ENCODE results near the gene TTYH3. TPM values are rescaled to one million over a fixed set of nuclear protein-coding genes. Genes with fewer than 3 reads are reported as not detected.

TTYH3 gene
- total RNA-seq (2014; rRNA removed) (25.0 and 41.4 TPM in 2 replicates), Bru-seq, nascent RNA (percentile 62 among the genes with signal in this experiment), BruChase-seq, experiment 1, labeled RNA remaining after a 6-hour chase (percentile 76 among the genes with signal in this experiment), BruChase-seq, experiment 2, labeled RNA remaining after a 2-hour chase (percentile 77 among the genes with signal in this experiment)
- long read RNA-seq, full-length matches to known transcripts = 14 of 171 reads
- long read RNA-seq, partial matches to known transcripts = 145 of 171 reads
- long read RNA-seq, other reads (novel, unspliced or antisense) = 12 of 171 reads

GRCh38 chr7:2631946-2632732, at the start of gene TTYH3:
TSS of gene TTYH3 (plus strand) at chr7:2631986. CDS start at chr7:2632156, 170 bp downstream.
- Histone ChIP-seq H3K4me1 (ENCODE audit: insufficient read depth, low read length) (peaks cover 16% of the 10 kb centered on the region), H3K36me3 (ENCODE audit: low read depth, low read length) (no peaks in the 10 kb centered on the region), H2AFZ (ENCODE audit: low read length) (peak within 1 kb of the TSS; percentile 90), H3K9ac (ENCODE audit: low read length) (peak within 1 kb of the TSS; percentile 70), H3K4me3 (ENCODE audit: low read length) (peak within 1 kb of the TSS; percentile 93), H3K27me3 (ENCODE audit: low read length) (no peaks in the 10 kb centered on the region), H3K4me2 (ENCODE audit: low read length) (peak within 1 kb of the TSS; percentile 96), H3K27ac (ENCODE audit: low read length) (peak within 1 kb of the TSS; percentile 65), H3K79me2 (ENCODE audit: low read length) (peaks cover 49% of the 10 kb centered on the region), H3F3A (ENCODE audit: low read length, unreplicated experiment) (no peaks in the 10 kb centered on the region), H3K9me3 (ENCODE audit: low read length) (no peaks in the 10 kb centered on the region), H4K20me1 (ENCODE audit: low read length) (peaks cover 13% of the 10 kb centered on the region; the same call in 1 of the 2 replicates), H3K9me2 (replicated peaks; ENCODE audit: low read length) (no peaks in the 10 kb centered on the region)
- DNase-seq = no peak
- TF ChIP-seq EZH2phosphoT487 (IDR thresholded peaks at IDR 0.05; ENCODE audit: borderline replicate concordance, low read length) (no peak), EZH2 (IDR thresholded peaks at IDR 0.05; ENCODE audit: low read length, unreplicated experiment) (no peak)
- TF ChIP-seq, protein P1, sequence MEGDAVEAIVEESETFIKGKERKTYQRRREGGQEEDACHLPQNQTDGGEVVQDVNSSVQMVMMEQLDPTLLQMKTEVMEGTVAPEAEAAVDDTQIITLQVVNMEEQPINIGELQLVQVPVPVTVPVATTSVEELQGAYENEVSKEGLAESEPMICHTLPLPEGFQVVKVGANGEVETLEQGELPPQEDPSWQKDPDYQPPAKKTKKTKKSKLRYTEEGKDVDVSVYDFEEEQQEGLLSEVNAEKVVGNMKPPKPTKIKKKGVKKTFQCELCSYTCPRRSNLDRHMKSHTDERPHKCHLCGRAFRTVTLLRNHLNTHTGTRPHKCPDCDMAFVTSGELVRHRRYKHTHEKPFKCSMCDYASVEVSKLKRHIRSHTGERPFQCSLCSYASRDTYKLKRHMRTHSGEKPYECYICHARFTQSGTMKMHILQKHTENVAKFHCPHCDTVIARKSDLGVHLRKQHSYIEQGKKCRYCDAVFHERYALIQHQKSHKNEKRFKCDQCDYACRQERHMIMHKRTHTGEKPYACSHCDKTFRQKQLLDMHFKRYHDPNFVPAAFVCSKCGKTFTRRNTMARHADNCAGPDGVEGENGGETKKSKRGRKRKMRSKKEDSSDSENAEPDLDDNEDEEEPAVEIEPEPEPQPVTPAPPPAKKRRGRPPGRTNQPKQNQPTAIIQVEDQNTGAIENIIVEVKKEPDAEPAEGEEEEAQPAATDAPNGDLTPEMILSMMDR (conservative IDR thresholded peaks at IDR 0.05; ENCODE audit: low read depth, low read length) = no peak
- BruUV-seq (replicated peaks) = TSS peak; percentile 36
- POLR2A ChIA-PET (ENCODE audit: unreplicated experiment) = no interaction called here
- CTCF ChIA-PET = no interaction called here
- ATAC-seq = peak; percentile 49
- intact Hi-C loops (cut with micrococcal nuclease) = loop anchor here (5.0 kb wide), 2 partner anchors 60 to 75 kb away; partner anchors contain the start of genes BRAT1 and IQCE

DNA sequence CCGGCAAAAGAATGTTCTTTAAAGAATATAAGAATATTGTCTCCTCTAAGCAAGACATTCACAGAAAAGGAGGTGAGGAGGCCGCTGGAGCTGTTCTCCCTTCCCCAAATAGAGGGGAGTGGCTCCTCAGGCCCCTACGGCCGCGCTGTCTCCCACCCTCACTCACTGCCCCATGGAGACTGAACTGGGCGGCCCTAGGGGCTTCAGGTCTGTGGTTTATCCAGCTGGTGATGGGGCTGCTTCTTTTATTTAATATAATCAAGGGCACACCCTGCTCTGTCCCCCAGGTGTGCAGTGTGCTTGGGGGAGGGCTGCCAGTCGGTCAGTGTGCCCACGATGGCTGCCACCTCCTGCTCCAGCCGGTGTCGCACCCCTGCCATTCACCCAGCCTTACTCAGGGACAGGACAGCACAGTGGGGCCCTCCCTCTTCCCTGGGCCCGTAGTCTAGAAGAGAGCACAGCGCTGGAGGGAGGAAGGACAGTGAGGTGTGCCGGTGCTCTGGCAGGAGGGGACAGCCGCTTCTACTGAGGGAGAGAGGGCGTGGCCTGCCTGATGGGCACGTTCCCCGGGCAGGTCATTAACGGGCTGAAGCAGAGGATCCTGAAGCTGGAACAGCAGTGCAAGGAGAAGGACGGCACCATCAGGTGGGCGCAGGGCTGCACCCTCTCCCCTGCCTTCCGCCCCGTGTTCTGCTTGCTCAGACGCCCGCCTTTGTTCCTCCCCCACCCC, 49.6 kb upstream of the TTYH3 start:
- ChIA-PET CTCF (no interaction called here), POLR2A (ENCODE audit: unreplicated experiment) (no interaction called here)
- Histone ChIP-seq H3F3A (ENCODE audit: low read length, unreplicated experiment) (no peaks in the 10 kb centered on the region), H3K79me2 (ENCODE audit: low read length) (no peaks in the 10 kb centered on the region), H3K27me3 (ENCODE audit: low read length) (no peaks in the 10 kb centered on the region), H3K9me2 (replicated peaks; ENCODE audit: low read length) (no peaks in the 10 kb centered on the region), H3K4me3 (ENCODE audit: low read length) (no peak overlapping the region), H3K9me3 (ENCODE audit: low read length) (no peaks in the 10 kb centered on the region), H4K20me1 (ENCODE audit: low read length) (no peaks in the 10 kb centered on the region), H2AFZ (ENCODE audit: low read length) (no peak overlapping the region), H3K4me1 (ENCODE audit: insufficient read depth, low read length) (no peaks in the 10 kb centered on the region), H3K36me3 (ENCODE audit: low read depth, low read length) (no peaks in the 10 kb centered on the region), H3K4me2 (ENCODE audit: low read length) (no peak overlapping the region), H3K27ac (ENCODE audit: low read length) (no peak overlapping the region), H3K9ac (ENCODE audit: low read length) (no peak overlapping the region)
- DNase-seq (no peak), ATAC-seq (no peak)
- no TSS peak for BruUV-seq (replicated peaks)
- intact Hi-C loops (cut with micrococcal nuclease) = no loop called here
- no peak for TF ChIP-seq EZH2phosphoT487 (IDR thresholded peaks at IDR 0.05; ENCODE audit: borderline replicate concordance, low read length)
- no peak for TF ChIP-seq EZH2 (IDR thresholded peaks at IDR 0.05; ENCODE audit: low read length, unreplicated experiment)

DNA sequence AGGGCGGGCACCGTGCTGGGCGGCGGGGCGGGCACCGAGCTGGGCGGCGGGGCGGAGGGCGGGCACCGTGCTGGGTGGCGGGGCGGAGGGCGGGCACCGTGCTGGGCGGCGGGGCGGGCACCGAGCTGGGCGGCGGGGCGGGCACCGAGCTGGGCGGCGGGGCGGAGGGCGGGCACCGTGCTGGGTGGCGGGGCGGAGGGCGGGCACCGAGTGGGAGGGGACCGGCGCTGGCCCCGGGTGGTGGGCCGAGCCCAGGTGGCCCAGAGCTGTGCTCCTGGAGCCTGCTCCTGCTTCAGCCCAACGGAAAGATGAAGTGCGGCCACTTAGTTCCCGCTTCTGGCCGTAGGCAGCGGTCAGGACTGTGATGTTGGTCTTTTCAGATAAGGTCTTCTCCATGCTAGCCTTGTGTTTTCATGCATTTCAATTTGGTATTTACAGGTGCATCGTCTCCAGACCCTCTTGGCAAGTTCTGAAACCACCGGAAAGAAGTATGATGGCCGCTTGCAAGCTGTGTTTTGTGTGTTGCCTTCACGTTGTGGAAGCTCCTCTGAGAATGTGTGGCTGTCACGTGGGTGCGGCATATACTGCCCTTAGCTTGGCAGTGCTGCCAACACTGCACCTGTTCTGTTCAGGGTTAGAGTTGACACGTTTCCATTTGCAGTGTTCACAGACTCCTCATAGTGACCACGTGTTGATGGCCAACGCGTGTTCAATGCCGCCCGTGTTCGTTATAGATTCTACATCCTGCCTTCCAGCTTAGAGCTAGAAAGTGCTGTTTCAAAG, 47.8 kb upstream of the TTYH3 start:
- H3K9ac ChIP-seq (ENCODE audit: low read length) = no peak overlapping the region
- ChIA-PET CTCF (no interaction called here), POLR2A (ENCODE audit: unreplicated experiment) (no interaction called here)
- intact Hi-C loops (cut with micrococcal nuclease) = no loop called here
- H3K9me3 ChIP-seq (ENCODE audit: low read length) = no peaks in the 10 kb centered on the region
- H3K4me2 ChIP-seq (ENCODE audit: low read length) = no peak overlapping the region
- no peak for ATAC-seq
- no peak overlapping the region for H3K27ac ChIP-seq (ENCODE audit: low read length)
- H3K4me1 ChIP-seq (ENCODE audit: insufficient read depth, low read length) = no peaks in the 10 kb centered on the region
- no peak for DNase-seq
- no peaks in the 10 kb centered on the region for H3K9me2 ChIP-seq (replicated peaks; ENCODE audit: low read length)
- H3K27me3 ChIP-seq (ENCODE audit: low read length) = no peaks in the 10 kb centered on the region
- no peak overlapping the region for H2AFZ ChIP-seq (ENCODE audit: low read length)
- H3F3A ChIP-seq (ENCODE audit: low read length, unreplicated experiment) = no peaks in the 10 kb centered on the region
- no TSS peak for BruUV-seq (replicated peaks)
- TF ChIP-seq, protein P1 (conservative IDR thresholded peaks at IDR 0.05; ENCODE audit: low read depth, low read length) = no peak
- TF ChIP-seq EZH2 (IDR thresholded peaks at IDR 0.05; ENCODE audit: low read length, unreplicated experiment) = no peak
- TF ChIP-seq EZH2phosphoT487 (IDR thresholded peaks at IDR 0.05; ENCODE audit: borderline replicate concordance, low read length) = no peak
- H4K20me1 ChIP-seq (ENCODE audit: low read length) = no peaks in the 10 kb centered on the region
- no peak overlapping the region for H3K4me3 ChIP-seq (ENCODE audit: low read length)
- H3K79me2 ChIP-seq (ENCODE audit: low read length) = no peaks in the 10 kb centered on the region
- H3K36me3 ChIP-seq (ENCODE audit: low read depth, low read length) = no peaks in the 10 kb centered on the region
